Heart right ventricle (tissue), 16 donors: ENCODE results near the gene GSKIP. TPM values are rescaled to one million over a fixed set of nuclear protein-coding genes. Genes with fewer than 3 reads are reported as not detected.

Source experiments
- ATAC-seq, 8 donors: fragments of 200-7000 bp; cut with Tn5 transposase; one replicate each; pipeline ENCODE4 v1.9.1; 2020; ENCODE audit warnings: mild to moderate bottlenecking in 8 of 8, moderate library complexity in 8 of 8, moderate number of reproducible peaks in 1 of 8
- DNase-seq, 2 donors: peaks; one replicate each; pipeline ENCODE4 v3.0.0-alpha.2; 2020
- H3K27ac ChIP-seq, 10 donors: fragments of 200-600 bp; sonication (generic) in 2 of 10; one replicate each; pipeline versions ENCODE4 v1.5.0 to v1.8.0; 2020 to 2022; ENCODE audit warnings: mild to moderate bottlenecking in 3 of 10
- H3K27me3 ChIP-seq, 7 donors: fragments of 200-600 bp; one replicate each; pipeline ENCODE4 v1.8.0; 2021 to 2022; ENCODE audit warnings: mild to moderate bottlenecking in 2 of 7
- H3K36me3 ChIP-seq, 9 donors: fragments of 200-600 bp; sonication (generic) in 1 of 9; one replicate each; pipeline versions ENCODE4 v1.5.0 to v1.8.0; 2020 to 2022; ENCODE audit warnings: mild to moderate bottlenecking in 2 of 9
- H3K4me1 ChIP-seq, 9 donors: fragments of 200-600 bp; sonication (generic) in 1 of 9; one replicate each; pipeline versions ENCODE4 v1.5.0 to v1.8.0; 2020 to 2022; ENCODE audit warnings: mild to moderate bottlenecking in 4 of 9
- H3K4me3 ChIP-seq, 10 donors: fragments of 200-600 bp; sonication (generic) in 2 of 10; one replicate each; pipeline versions ENCODE4 v1.5.0 to v1.8.0; 2020 to 2022; ENCODE audit warnings: mild to moderate bottlenecking in 7 of 10, moderate library complexity in 2 of 10
- H3K9me3 ChIP-seq, 11 donors: fragments of 200-600 bp in 10 of 11; sonication (generic) in 2 of 11; one replicate each; pipeline versions ENCODE4 v1.5.0 to v1.8.0; 2013 to 2022; ENCODE audit warnings: mild to moderate bottlenecking in 2 of 11, control low read depth in 1 of 11, moderate library complexity in 1 of 11
- WGBS, 2 donors: extraction: QIAGEN DNeasy Blood & Tissue Kit; methylation state at CpG; one replicate each; pipeline ENCODE4 v1.1.7; 2013; ENCODE audit warnings: inconsistent platforms in 1 of 2; 5-methylcytosine and 5-hydroxymethylcytosine counted together
- intact Hi-C, 10 donors: fragments of 100-400 bp; cut with DNase I; formaldehyde crosslinking; loops; one replicate each; pipeline versions ENCODE4 v1.11.1 to v1.14.2; 2022
- polyA plus RNA-seq, 2 donors: library from polyadenylated mRNA; stranded (reverse); fragments of 200-250 nt; gene quantifications; one replicate each; pipeline ENCODE4 v1.2.3, GENCODE V29; 2013
- total RNA-seq, 10 donors: library from RNA; stranded (reverse); fragmentation: NEBNext Ultra II Directional in 3 of 10; extraction: Animal tissue kit (Norgen Biotek cat#: 25700) in 3 of 10; gene quantifications; one replicate each; pipeline versions ENCODE4 v1.2.1 to v1.2.4, GENCODE V29; 2021 to 2023
- TF ChIP-seq, protein P1 (sequence below), 9 donors: fragments of 200-600 bp; sonication (generic) in 2 of 9; IDR thresholded peaks; one replicate each; pipeline versions ENCODE4 v1.5.0 to v1.8.0; 2021 to 2022; ENCODE audit warnings: antibody characterized with exemption in 9 of 9, mild to moderate bottlenecking in 5 of 9, moderate library complexity in 1 of 9
- donor health status: Arrhythmogenic right ventricular cardiomyopathy.
- donor health status: ischemic (EF 13 %, LVEDD 7.1; RV severe dilation, severe dysfunction).
- donor health status: healthy with polysubstance abuse.
- donor health status: DM: no; HTN: yes; CAD: no.
- donor health status: DM: no; HTN: no; CAD: no.
- donor health status: ischemic (EF 25% LVEDD 6.9; RV normal size, moderate dysfunction).
- donor health status: ischemic (EF 25% LVEDD 5.7; RV mildly dilated, moderate dysfunction).
- donor health status: healthy.
- donor health status: DM: yes; HTN: yes; CAD: no.
- donor health status: Ischemic cardiomyopathy.
- donor health status: ischemic (EF 35%, LVEDD 5.7; RV mildly dilated, moderate dysfunction).
- donor health status: nonischemic (EF 11% LVEDD 7.7; RV severe dilation, severe dysfunction).
- donor health status: DM: yes; HTN: yes; CAD: no.
- donor health status: PGD.
- donor health status: ischemic (EF 29% LVEDD 5.4; RV normal size, mild dysfunction).
- donor health status: nonischemic (EF 23%, LVEDD 6.1; RV moderate dilation, normal function).

GSKIP gene
- total and polyA plus RNA-seq, 12 donors, result 3.4 to 18.8 (median 12.2) TPM

DNA sequence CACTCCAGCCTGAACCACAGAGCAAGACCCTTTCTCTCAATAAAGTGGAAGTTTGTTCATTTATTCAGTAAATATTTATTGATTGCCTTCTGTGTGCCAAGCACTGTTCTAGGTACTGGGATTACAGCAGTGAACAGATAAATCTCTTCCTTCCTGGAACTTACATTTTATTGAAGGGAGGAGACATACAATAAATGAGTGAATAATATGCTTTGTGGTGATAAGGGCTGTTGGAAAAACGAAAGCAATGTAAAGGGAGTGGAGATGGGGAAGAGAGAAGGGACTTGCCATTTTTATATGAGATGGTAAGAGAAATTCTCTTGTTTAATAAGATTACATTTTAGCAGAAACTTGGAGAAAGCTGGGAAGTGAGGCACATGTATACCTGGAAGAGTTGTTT, 1.6 kb downstream of the GSKIP start:
- no peak for ATAC-seq
- H3K4me1 ChIP-seq, result peaks cover 0 to 37% (median 31%) of the 10 kb centered on the region in 9 donors
- no peak for DNase-seq
- H3K27me3 ChIP-seq, result no peaks in the 10 kb centered on the region
- H3K4me3 ChIP-seq, result peak overlapping the region in 1 of 10 donors; percentile 95
- no peaks in the 10 kb centered on the region for H3K36me3 ChIP-seq
- H3K27ac ChIP-seq, result no peak overlapping the region
- 65 to 76% methylated on average over 1 of the region's 1 CpG for WGBS, 2 donors
- H3K9me3 ChIP-seq, result peaks cover 0 to 7% (median 0%) of the 10 kb centered on the region in 11 donors
- TF ChIP-seq, protein P1, sequence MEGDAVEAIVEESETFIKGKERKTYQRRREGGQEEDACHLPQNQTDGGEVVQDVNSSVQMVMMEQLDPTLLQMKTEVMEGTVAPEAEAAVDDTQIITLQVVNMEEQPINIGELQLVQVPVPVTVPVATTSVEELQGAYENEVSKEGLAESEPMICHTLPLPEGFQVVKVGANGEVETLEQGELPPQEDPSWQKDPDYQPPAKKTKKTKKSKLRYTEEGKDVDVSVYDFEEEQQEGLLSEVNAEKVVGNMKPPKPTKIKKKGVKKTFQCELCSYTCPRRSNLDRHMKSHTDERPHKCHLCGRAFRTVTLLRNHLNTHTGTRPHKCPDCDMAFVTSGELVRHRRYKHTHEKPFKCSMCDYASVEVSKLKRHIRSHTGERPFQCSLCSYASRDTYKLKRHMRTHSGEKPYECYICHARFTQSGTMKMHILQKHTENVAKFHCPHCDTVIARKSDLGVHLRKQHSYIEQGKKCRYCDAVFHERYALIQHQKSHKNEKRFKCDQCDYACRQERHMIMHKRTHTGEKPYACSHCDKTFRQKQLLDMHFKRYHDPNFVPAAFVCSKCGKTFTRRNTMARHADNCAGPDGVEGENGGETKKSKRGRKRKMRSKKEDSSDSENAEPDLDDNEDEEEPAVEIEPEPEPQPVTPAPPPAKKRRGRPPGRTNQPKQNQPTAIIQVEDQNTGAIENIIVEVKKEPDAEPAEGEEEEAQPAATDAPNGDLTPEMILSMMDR (IDR thresholded peaks at IDR 0.05), result no peak
- intact Hi-C loops, result loop anchor here in 3 of 10 donors (5.0 to 10.0 kb wide), 3 partner anchors 57 to 140 kb away; partner anchors contain the start of gene PAPOLA (in 2 of the 3)

DNA sequence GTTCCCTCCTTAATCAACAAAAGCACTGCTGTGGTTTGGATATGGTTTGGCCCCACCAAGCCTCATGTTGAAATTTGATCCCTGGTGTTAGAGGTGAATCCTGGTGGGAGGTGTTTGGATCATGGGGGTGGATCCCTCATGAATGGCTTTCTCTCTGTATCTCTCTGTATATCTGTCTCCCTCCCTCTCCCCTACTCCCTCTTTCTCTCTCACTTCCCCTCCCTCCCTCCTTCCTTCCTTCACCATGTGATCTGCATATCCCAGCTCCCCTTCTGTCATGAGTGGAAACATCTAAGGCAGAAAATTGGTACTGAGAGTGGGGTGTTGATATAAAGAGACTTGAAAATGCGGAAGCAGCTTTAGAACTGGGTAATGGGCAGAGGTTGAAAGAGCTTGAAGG, 5.2 kb downstream of the GSKIP start:
- WGBS, 2 donors, result 97 to 98% methylated on average over 1 of the region's 1 CpG
- no peak overlapping the region for H3K27ac ChIP-seq
- no peak for ATAC-seq
- DNase-seq, result no peak
- intact Hi-C loops, result loop anchor here in 1 of 10 donors (10.0 kb wide), 1 partner anchor 136 kb away; the partner anchor contains the start of gene PAPOLA
- peaks cover 0 to 7% (median 0%) of the 10 kb centered on the region in 11 donors for H3K9me3 ChIP-seq
- H3K27me3 ChIP-seq, result no peaks in the 10 kb centered on the region
- TF ChIP-seq, protein P1 (IDR thresholded peaks at IDR 0.05), result no peak
- no peak overlapping the region for H3K4me3 ChIP-seq
- peaks cover 0 to 19% (median 10%) of the 10 kb centered on the region in 9 donors for H3K4me1 ChIP-seq
- no peaks in the 10 kb centered on the region for H3K36me3 ChIP-seq

DNA sequence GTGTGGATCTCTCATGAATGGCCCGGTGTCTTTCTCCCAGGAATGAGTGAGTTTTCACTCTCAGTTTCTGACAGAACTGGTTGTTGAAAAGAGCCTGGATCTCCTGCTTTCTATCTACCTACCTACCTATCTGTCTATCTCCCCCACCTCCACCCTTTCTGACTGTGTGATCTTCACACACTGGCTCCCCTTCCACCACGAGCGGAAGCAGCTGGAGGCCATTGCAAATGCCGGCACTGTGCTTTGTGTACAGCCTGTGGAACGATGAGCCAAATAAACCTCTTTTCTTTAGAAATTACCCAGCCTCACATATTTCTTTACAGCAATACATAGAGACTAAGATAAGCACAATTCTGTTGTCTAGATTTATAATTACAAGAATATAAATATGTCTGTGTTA, 7.2 kb downstream of the GSKIP start:
- H3K4me1 ChIP-seq, result peaks cover 0 to 2% (median 0%) of the 10 kb centered on the region in 9 donors
- peaks cover 0 to 7% (median 0%) of the 10 kb centered on the region in 11 donors for H3K9me3 ChIP-seq
- H3K27me3 ChIP-seq, result no peaks in the 10 kb centered on the region
- ATAC-seq (no peak), DNase-seq (no peak)
- intact Hi-C loops, result no loop called here
- TF ChIP-seq, protein P1 (IDR thresholded peaks at IDR 0.05), result no peak
- H3K36me3 ChIP-seq, result no peaks in the 10 kb centered on the region
- no peak overlapping the region for H3K4me3 ChIP-seq
- WGBS, 2 donors, result 89 to 91% methylated on average over 5 of the region's 5 CpGs
- no peak overlapping the region for H3K27ac ChIP-seq

DNA sequence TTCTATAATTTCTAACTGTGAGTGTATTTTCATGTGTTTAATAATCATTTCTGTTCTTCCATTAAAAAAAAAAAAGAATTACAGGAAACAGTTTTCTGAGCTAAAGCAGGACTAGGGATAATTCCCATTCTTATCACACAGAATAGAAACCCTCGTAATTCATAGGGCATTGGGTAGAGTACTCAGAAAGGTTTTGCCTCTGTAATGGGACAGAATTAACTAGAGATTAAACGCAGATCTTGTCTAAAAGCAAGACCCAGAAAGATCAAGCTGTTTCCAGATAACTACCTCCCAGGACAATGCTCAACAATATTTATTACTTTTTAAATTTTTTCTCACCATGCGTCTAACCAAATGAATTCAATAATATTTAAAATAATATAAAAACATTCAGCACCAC, 10.2 kb downstream of the GSKIP start:
- Histone ChIP-seq H3K4me3 (no peak overlapping the region), H3K27ac (no peak overlapping the region), H3K9me3 (peaks cover 0 to 7% (median 0%) of the 10 kb centered on the region in 11 donors), H3K27me3 (no peaks in the 10 kb centered on the region), H3K4me1 (no peaks in the 10 kb centered on the region), H3K36me3 (no peaks in the 10 kb centered on the region)
- TF ChIP-seq, protein P1 (IDR thresholded peaks at IDR 0.05), result no peak
- 84 to 89% methylated on average over 3 of the region's 3 CpGs for WGBS, 2 donors
- ATAC-seq (no peak), DNase-seq (no peak)
- intact Hi-C loops, result no loop called here
